Gastrocnemius medialis (tissue), 4 donors: ENCODE measurements around the gene BMP2K.

Experiments
- POLR2A ChIP-seq, 2 donors: fragments of 450-650 bp; IDR thresholded peaks; one replicate each; pipeline ENCODE4 v1.6.1; 2017; ENCODE audit warnings: antibody characterized with exemption in 2 of 2, mild to moderate bottlenecking in 2 of 2, moderate library complexity in 2 of 2
- TF ChIP-seq, protein P1 (sequence below), 5 experiments: fragments of 450-650 bp in 3 of 5; fragments of 200-600 bp in 2 of 5; sonication (generic) in 2 of 5; IDR thresholded peaks in 4 of 5; conservative IDR thresholded peaks in 1 of 5; 1 replicate in 4 of 5; 2 replicates in 1 of 5; pipeline ENCODE4 v1.5.1; 2016 to 2019; ENCODE audit warnings: antibody characterized with exemption in 5 of 5, mild to moderate bottlenecking in 3 of 5, moderate library complexity in 3 of 5

GRCh38 chr4:78956975-78957374 lies 180.8 kb downstream of the BMP2K start:
- TF ChIP-seq, protein P1, sequence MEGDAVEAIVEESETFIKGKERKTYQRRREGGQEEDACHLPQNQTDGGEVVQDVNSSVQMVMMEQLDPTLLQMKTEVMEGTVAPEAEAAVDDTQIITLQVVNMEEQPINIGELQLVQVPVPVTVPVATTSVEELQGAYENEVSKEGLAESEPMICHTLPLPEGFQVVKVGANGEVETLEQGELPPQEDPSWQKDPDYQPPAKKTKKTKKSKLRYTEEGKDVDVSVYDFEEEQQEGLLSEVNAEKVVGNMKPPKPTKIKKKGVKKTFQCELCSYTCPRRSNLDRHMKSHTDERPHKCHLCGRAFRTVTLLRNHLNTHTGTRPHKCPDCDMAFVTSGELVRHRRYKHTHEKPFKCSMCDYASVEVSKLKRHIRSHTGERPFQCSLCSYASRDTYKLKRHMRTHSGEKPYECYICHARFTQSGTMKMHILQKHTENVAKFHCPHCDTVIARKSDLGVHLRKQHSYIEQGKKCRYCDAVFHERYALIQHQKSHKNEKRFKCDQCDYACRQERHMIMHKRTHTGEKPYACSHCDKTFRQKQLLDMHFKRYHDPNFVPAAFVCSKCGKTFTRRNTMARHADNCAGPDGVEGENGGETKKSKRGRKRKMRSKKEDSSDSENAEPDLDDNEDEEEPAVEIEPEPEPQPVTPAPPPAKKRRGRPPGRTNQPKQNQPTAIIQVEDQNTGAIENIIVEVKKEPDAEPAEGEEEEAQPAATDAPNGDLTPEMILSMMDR (IDR thresholded peaks at IDR 0.05 in 4 of 5, conservative IDR thresholded peaks at IDR 0.05 in 1 of 5): no peak
- TF ChIP-seq POLR2A (IDR thresholded peaks at IDR 0.05): no peak
